Trophoblast cell (in vitro differentiated cells and primary cell): ENCODE results near the gene DELE1.
A peak's percentile ranks its signal among the peaks of the same experiment; 100 is the strongest.
"Not testable (repeated sequence)": the region's sequence is repeated elsewhere in the genome, so short reads cannot be mapped to it uniquely, and the experiment has no call there.

Experiments
- DNase-seq, 2 donors: peaks; one replicate each; pipeline ENCODE4 v3.0.0-alpha.2; 2016
- H2AFZ ChIP-seq: 2 replicates; pipeline ENCODE4 v1.6.1; 2013; ENCODE audit warnings: low read length, moderate library complexity, mild to moderate bottlenecking; ENCODE audit not compliant: insufficient read depth, poor library complexity
- H2AK5ac ChIP-seq: 2 replicates; pipeline ENCODE4 v1.6.1; 2013; ENCODE audit warnings: mild to moderate bottlenecking, low read length
- H2BK120ac ChIP-seq: 2 replicates; pipeline ENCODE4 v1.6.1; 2013; ENCODE audit warnings: low read length, mild to moderate bottlenecking, moderate library complexity; ENCODE audit not compliant: insufficient read depth, poor library complexity
- H2BK12ac ChIP-seq: 2 replicates; pipeline ENCODE4 v1.6.1; 2013; ENCODE audit warnings: mild to moderate bottlenecking, low read length, moderate library complexity
- H2BK5ac ChIP-seq: 2 replicates; pipeline ENCODE4 v1.6.1; 2013; ENCODE audit warnings: low read length, low read depth, moderate library complexity, mild to moderate bottlenecking; ENCODE audit not compliant: poor library complexity
- H3K14ac ChIP-seq: 2 replicates; pipeline ENCODE4 v1.6.1; 2013; ENCODE audit warnings: mild to moderate bottlenecking, low read length
- H3K18ac ChIP-seq: 2 replicates; pipeline ENCODE4 v1.6.1; 2013; ENCODE audit warnings: mild to moderate bottlenecking, low read length
- H3K23ac ChIP-seq: 2 replicates; pipeline ENCODE4 v1.6.1; 2013; ENCODE audit warnings: low read length
- H3K27ac ChIP-seq: 2 replicates; pipeline ENCODE4 v1.5.1; 2013; ENCODE audit warnings: low read depth, mild to moderate bottlenecking, inconsistent platforms, low read length, moderate library complexity
- H3K27me3 ChIP-seq: 2 replicates; pipeline ENCODE4 v1.6.1; 2013; ENCODE audit warnings: inconsistent platforms, mild to moderate bottlenecking, low read length, moderate library complexity; ENCODE audit not compliant: insufficient read depth
- H3K36me3 ChIP-seq, 2 experiments: 1 replicate in 1 of 2; 2 replicates in 1 of 2; pipeline ENCODE4 v1.6.1; 2013; ENCODE audit warnings: low read length in 2 of 2, mild to moderate bottlenecking in 2 of 2, moderate library complexity in 1 of 2; ENCODE audit not compliant: insufficient read depth in 2 of 2, control insufficient read depth in 1 of 2
- H3K4ac ChIP-seq: 2 replicates; pipeline ENCODE4 v1.6.1; 2013; ENCODE audit warnings: low read depth, mild to moderate bottlenecking, low read length, moderate library complexity
- H3K4me1 ChIP-seq, 2 experiments: 1 replicate in 1 of 2; 2 replicates in 1 of 2; pipeline ENCODE4 v1.6.1; 2013; ENCODE audit warnings: low read length in 2 of 2, mild to moderate bottlenecking in 2 of 2, moderate library complexity in 1 of 2; ENCODE audit not compliant: insufficient read depth in 2 of 2, control insufficient read depth in 1 of 2
- H3K4me2 ChIP-seq: 2 replicates; pipeline ENCODE4 v1.6.1; 2013; ENCODE audit warnings: inconsistent platforms, mild to moderate bottlenecking, low read length, moderate library complexity
- H3K4me3 ChIP-seq: 2 replicates; pipeline ENCODE4 v1.5.1; 2013; ENCODE audit warnings: mild to moderate bottlenecking, low read depth, low read length, inconsistent platforms
- H3K79me1 ChIP-seq: one replicate; pipeline ENCODE4 v1.6.1; 2013; ENCODE audit warnings: low read length
- H3K79me2 ChIP-seq: 2 replicates; pipeline ENCODE4 v1.6.1; 2013; ENCODE audit warnings: low read length, mild to moderate bottlenecking; ENCODE audit not compliant: control insufficient read depth, insufficient read depth, poor library complexity
- H3K9ac ChIP-seq: 2 replicates; pipeline ENCODE4 v1.6.1; 2013; ENCODE audit warnings: mild to moderate bottlenecking, low read length
- H3K9me3 ChIP-seq: 2 replicates; pipeline ENCODE4 v1.6.1; 2013; ENCODE audit warnings: low read depth, mild to moderate bottlenecking, control low read depth, inconsistent platforms, low read length; ENCODE audit not compliant: insufficient read depth
- H4K12ac ChIP-seq: 2 replicates; pipeline ENCODE4 v1.6.1; 2013; ENCODE audit warnings: low read depth, mild to moderate bottlenecking, low read length, moderate library complexity
- H4K8ac ChIP-seq: 2 replicates; pipeline ENCODE4 v1.6.1; 2013; ENCODE audit warnings: low read depth, mild to moderate bottlenecking, low read length, moderate library complexity
- H4K91ac ChIP-seq: one replicate; pipeline ENCODE4 v1.6.1; 2013; ENCODE audit warnings: low read depth, mild to moderate bottlenecking, low read length, moderate library complexity
- WGBS: extraction: QIAGEN DNeasy Blood & Tissue Kit; methylation state at CpG from one replicate; pipeline ENCODE4 v1.1.7; 2013; ENCODE audit warnings: missing lambda C conversion rate; ENCODE audit not compliant: insufficient read length, insufficient coverage; ENCODE audit errors: extremely low coverage; 5-methylcytosine and 5-hydroxymethylcytosine counted together

DELE1 gene

GRCh38 chr5:141922827-141923447, 734 bp upstream of the DELE1 start:
- peak overlapping the region; percentile 73 for H2BK120ac ChIP-seq
- peaks cover 10 to 17% of the 10 kb centered on the region in 2 experiments for H3K36me3 ChIP-seq
- peak overlapping the region; percentile 84 for H3K9ac ChIP-seq
- no CpG with 5 or more reads among the region's 28 CpGs for WGBS
- H4K8ac ChIP-seq, result peak overlapping the region; percentile 99
- peak overlapping the region; percentile 98 for H2AFZ ChIP-seq
- not testable (repeated sequence) for H3K27me3 ChIP-seq, H3K9me3 ChIP-seq, H2BK12ac ChIP-seq, DNase-seq, H3K4me1 ChIP-seq, H3K79me1 ChIP-seq, H3K23ac ChIP-seq, H3K79me2 ChIP-seq
- H2AK5ac ChIP-seq, result peak overlapping the region; percentile 45
- peak overlapping the region; percentile 53 for H3K4ac ChIP-seq
- H4K91ac ChIP-seq, result peak overlapping the region; percentile 94
- H2BK5ac ChIP-seq, result peak overlapping the region; percentile 65
- peak overlapping the region; percentile 92 for H3K4me3 ChIP-seq
- H3K27ac ChIP-seq, result peak overlapping the region; percentile 93
- H4K12ac ChIP-seq, result peak overlapping the region; percentile 98
- H3K14ac ChIP-seq, result peak overlapping the region; percentile 90
- peak overlapping the region; percentile 77 for H3K4me2 ChIP-seq
- peak overlapping the region; percentile 91 for H3K18ac ChIP-seq

DNA sequence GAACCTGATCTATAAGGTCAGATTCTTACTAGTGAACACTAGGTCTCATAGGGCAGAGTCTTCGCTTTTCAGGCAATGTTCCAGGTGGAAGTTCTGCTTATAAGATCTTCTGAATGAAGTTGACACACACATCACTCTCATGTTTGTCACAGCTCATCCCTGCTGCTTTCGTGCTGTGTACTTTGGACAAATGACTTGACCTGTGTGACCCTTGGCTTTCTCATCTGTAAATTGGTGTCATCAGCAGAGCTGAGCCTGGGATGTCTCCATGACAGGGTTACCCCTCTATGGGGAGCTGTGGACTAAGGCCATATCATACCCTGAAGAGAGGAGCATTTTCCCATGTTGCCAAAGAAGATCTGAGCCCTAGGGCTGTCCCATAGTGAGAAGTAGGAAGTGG, 2.8 kb downstream of the DELE1 start:
- no CpG with 5 or more reads among the region's 2 CpGs for WGBS

DNA sequence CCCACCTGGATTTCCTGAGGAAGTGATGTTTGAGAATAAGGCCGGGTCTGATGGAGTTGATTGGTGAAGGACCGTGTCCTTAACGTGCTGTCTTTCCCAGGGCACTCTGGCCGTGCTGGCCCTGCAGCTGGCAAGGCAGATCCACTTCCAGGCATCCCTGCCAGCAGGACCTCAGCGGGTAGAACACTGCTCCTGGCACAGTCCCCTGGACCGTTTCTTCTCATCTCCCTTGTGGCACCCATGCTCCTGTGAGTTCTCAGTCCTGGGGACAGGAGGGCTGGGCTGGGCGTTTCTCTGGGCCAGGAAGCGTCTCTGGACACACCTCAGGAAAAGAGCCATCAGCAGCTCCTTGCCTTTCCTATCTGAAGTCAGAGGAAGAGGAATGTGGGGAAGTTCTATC, 4.4 kb downstream of the DELE1 start:
- WGBS, result no CpG with 5 or more reads among the region's 8 CpGs
- no peak overlapping the region for H3K18ac ChIP-seq
- H3K23ac ChIP-seq, result no peak overlapping the region
- no peak overlapping the region for H2BK12ac ChIP-seq
- H3K27me3 ChIP-seq, result no peaks in the 10 kb centered on the region
- H3K4me2 ChIP-seq, result no peak overlapping the region
- H3K9me3 ChIP-seq, result no peaks in the 10 kb centered on the region
- peaks cover 7% of the 10 kb centered on the region for H3K79me2 ChIP-seq
- no peak overlapping the region for H3K14ac ChIP-seq
- no peak overlapping the region for H2AFZ ChIP-seq
- H3K9ac ChIP-seq, result no peak overlapping the region
- H3K4me1 ChIP-seq, result peaks cover 3 to 4% of the 10 kb centered on the region in 2 experiments
- no peak overlapping the region for H4K8ac ChIP-seq
- H3K4me3 ChIP-seq, result no peak overlapping the region
- H3K27ac ChIP-seq, result no peak overlapping the region
- H3K36me3 ChIP-seq, result peaks cover 28 to 52% of the 10 kb centered on the region in 2 experiments
- H4K91ac ChIP-seq, result no peak overlapping the region
- DNase-seq, result no peak
- no peak overlapping the region for H2AK5ac ChIP-seq
- no peak overlapping the region for H4K12ac ChIP-seq
- no peak overlapping the region for H2BK120ac ChIP-seq
- H3K79me1 ChIP-seq, result peaks cover 9% of the 10 kb centered on the region
- no peak overlapping the region for H2BK5ac ChIP-seq
- H3K4ac ChIP-seq, result no peak overlapping the region

More for the DNA sequence above, 2.8 kb downstream of the DELE1 start:
- Histone ChIP-seq H2BK120ac (no peak overlapping the region), H2BK12ac (no peak overlapping the region), H3K4ac (no peak overlapping the region), H3K23ac (no peak overlapping the region), H4K8ac (no peak overlapping the region), H4K91ac (no peak overlapping the region), H3K14ac (no peak overlapping the region), H3K18ac (no peak overlapping the region), H3K4me2 (no peak overlapping the region), H2AFZ (no peak overlapping the region), H3K79me2 (peaks cover 7% of the 10 kb centered on the region), H3K27me3 (no peaks in the 10 kb centered on the region), H3K9me3 (no peaks in the 10 kb centered on the region), H4K12ac (no peak overlapping the region), H3K27ac (no peak overlapping the region), H3K9ac (no peak overlapping the region), H3K4me3 (no peak overlapping the region), H3K79me1 (peaks cover 9% of the 10 kb centered on the region), H3K36me3 (peaks cover 27 to 47% of the 10 kb centered on the region in 2 experiments), H2BK5ac (no peak overlapping the region), H2AK5ac (no peak overlapping the region), H3K4me1 (peaks cover 5 to 6% of the 10 kb centered on the region in 2 experiments)
- no peak for DNase-seq

DNA sequence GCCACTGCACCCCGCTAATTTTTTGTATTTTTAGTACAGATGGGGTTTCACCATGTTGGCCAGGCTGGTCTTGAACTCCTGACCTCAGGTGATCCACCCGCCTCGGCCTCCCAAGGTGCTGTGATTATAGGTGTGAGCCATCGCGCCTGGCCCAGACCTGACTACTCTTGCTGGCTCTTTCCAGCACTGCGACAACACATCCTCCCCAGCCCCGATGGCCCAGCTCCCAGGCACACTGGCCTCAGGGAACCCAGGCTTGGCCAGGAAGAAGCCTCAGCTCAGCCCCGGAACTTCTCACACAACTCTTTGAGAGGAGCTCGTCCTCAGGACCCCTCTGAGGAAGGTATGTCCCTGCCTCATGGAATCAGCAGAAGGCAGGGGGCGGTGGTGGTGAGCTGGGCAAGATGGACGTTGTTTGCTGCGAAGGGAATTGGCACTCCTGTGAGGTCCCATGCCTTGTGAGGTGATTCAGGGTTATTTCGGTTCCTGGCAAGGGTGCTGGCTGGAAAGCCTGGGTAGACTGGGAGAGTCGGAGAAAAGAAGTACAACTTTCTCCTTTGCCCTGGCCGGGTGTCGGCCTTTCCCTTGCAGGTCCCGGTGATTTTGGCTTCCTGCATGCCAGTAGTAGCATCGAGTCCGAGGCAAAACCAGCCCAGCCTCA, 5.9 kb downstream of the DELE1 start:
- no peaks in the 10 kb centered on the region for H3K4me1 ChIP-seq
- no peaks in the 10 kb centered on the region for H3K79me2 ChIP-seq
- WGBS, result no CpG with 5 or more reads among the region's 19 CpGs
- no peaks in the 10 kb centered on the region for H3K9me3 ChIP-seq
- H2AFZ ChIP-seq, result no peak overlapping the region
- no peak overlapping the region for H3K23ac ChIP-seq
- no peak overlapping the region for H4K91ac ChIP-seq
- no peak overlapping the region for H3K27ac ChIP-seq
- no peak overlapping the region for H3K4ac ChIP-seq
- no peak overlapping the region for H2AK5ac ChIP-seq
- H4K8ac ChIP-seq, result no peak overlapping the region
- H2BK5ac ChIP-seq, result no peak overlapping the region
- H2BK12ac ChIP-seq, result no peak overlapping the region
- H3K27me3 ChIP-seq, result no peaks in the 10 kb centered on the region
- H3K36me3 ChIP-seq, result peaks cover 36 to 60% of the 10 kb centered on the region in 2 experiments
- no peak overlapping the region for H4K12ac ChIP-seq
- no peak overlapping the region for H3K18ac ChIP-seq
- no peak overlapping the region for H3K4me3 ChIP-seq
- no peak overlapping the region for H2BK120ac ChIP-seq
- no peak for DNase-seq
- H3K79me1 ChIP-seq, result no peaks in the 10 kb centered on the region
- no peak overlapping the region for H3K4me2 ChIP-seq
- H3K9ac ChIP-seq, result no peak overlapping the region
- H3K14ac ChIP-seq, result no peak overlapping the region
